Measurements from ENCODE around the gene TBC1D22A.
A peak's percentile ranks its signal among the peaks of the same experiment; 100 is the strongest.

TBC1D22A gene

DNA sequence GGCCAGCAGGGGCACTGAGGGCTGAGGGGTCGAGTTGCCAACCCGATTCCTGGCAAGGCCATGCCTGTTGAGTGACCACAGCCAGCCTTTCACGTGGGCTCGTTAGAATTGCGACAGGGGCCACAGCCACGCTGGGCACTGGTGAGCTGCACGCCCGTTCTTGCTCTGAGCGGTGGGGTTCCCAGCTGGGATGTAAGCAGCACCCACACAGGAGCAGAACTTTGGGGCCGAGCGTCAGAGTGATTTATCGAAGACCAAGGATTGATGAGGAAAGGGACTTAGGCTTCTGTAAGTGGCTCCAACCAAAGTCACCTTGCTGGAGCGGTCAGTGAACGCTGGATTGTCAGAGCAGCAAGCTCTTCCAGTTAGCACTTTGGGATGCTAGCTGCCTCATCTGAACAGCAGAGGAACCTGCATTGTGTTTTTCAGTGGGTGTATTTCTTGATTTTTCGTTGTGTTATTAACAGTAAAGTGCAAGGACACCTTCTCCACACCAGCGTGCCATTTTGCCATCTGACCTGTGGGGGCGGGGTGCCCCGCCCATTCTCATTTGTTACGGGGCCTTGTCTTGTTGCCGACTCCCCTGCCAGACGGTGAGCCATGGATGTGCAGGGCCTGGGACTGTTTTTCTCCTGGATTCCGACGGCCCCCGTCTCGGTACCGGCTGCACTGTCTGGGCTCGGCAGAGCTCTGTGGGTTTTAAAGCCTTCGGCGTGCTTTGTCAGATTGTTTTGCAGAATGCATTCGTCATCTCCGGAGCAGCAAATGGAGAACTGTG is 202.5 kb downstream of the TBC1D22A start:
- DNase-seq: no peak

DNA sequence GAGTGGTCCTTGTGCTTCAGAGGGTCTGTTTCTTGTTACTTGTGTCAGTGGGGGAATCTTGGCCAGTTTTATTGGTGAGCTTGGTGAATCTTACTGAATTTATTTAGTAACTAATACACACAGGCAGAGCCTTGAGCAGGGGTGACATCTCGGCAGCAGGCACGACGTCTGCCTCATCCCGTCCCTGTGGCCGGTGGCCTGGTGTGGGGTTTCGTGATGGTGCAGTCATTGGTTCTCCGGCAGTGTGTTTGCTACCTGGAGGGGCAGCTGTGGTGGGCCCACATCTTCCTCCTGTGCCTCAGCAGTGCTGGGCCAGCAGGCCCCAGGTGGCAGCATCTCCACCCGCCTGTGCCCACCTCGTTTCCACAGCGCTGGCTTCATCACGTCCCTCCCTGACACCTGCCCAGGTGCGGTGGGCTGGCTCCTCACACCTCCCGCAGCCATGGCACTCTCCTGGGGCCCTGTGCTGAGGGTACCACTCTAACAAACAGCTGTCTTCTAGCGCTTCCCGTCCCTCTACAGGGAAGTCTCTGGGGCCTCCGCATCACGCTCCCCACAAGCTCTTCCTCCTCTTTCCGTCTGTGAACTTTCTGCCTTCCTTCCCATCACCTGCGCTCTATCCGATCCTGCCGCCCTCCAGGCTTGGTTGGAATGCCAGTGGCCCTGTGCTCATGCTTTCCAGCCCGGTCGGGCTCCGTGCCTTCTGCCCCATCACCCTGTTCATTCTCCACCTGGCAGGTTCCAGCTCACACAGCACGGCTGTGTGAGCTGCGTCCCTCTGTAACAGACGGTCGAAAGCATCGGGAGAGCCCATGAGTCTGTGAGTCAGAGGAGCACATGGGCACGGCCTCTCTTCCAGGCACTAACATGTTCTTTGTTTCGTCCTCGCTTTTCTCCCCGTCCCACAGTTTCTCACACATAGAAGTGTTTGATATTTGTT is 203.4 kb downstream of the TBC1D22A start:
- DNase-seq: no peak

DNA sequence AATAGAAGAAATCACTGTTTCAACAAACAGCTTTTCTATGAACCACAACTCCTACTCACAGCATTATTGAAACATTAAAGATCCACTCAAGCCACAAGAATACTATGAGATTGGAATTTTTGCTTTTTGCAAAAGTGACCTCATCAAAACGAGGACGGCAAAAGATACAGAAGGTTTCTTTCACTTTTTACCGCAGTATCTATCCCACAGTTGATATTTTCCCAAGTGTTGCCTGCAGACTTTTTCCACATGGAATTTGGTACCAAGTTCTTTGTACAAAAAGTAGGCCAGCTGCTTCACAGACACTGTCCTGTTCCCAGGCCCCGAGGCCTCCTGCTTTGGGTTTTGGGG is 204.0 kb downstream of the TBC1D22A start:
- no peak for DNase-seq

DNA sequence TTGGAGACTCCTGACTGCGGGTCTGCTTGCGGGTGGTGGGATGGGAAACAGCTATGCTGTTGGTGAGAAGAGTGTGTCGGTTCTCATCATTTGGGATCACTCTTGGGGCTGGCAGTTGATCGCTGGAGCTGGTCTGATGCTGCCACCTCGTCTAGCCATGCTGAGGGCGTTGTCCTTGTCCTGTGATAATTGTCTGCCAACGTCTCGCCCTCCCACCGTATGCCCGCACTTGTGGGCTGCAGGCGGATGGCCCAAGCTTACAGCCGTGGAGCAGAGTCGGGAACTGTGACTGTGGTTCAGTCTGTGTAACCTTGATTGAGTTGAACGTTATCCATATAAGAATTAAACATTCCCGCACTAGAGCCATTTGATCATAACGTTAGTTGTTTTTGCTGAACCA is 204.4 kb downstream of the TBC1D22A start:
- DNase-seq: no peak

DNA sequence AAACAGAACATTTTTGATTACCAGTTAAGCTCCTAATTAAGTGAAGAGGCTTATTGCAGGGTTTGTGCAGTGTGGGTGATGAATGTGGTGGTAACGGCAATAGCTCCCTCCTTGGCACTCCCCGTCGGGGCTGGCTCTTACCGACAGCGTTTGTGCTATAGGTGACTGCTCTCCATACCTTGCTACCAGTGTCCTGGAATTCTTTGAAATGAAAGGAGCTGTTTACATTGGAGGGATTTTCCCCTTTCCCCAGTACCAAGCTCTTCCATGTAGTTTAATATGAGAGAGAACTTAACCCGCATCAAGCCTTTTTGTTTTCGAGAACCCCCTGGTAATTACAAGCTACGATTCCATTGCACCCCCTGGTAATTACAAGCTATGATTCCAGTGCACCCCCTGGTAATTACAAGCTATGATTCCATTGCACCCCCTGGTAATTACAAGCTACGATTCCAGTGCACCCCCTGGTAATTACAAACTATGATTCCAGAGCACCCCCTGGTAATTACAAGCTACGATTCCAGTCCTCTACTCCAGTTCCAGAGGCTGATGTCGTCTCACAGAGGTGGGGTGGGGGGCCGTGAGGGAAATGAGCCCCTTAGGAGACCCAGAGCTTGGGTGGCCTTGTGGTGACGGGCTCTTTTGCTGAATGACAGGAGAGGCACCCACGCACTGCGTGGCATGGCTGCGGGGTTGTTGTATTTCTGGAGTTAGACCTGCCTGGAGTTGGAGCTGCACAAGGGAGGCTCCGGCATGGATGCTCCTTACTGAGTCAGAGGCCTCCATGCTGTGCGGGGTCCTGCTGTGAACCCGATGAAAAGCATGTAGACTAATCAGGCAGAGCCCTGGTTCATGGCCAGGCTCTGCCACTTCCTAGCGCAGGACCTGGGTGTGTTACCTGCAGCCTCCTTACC is 205.3 kb downstream of the TBC1D22A start:
- no peak for DNase-seq

DNA sequence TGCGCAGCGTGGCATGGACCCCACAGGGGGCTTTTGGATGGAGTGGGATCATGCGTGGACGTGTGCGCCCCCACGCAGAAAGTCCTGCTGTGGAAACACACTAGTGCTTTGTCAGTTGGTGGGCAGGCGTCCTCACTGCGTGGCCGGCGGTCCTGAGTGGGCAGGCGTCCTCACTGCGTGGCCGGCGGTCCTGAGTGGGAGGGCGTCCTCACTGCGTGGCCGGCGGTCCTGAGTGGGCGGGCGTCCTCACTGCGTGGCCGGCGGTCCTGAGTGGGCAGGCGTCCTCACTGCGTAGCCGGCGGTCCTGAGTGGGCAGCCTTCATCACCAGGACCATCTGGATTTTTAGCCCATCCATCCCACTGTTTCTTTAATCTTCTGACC is 205.9 kb downstream of the TBC1D22A start:
- no peak for DNase-seq

DNA sequence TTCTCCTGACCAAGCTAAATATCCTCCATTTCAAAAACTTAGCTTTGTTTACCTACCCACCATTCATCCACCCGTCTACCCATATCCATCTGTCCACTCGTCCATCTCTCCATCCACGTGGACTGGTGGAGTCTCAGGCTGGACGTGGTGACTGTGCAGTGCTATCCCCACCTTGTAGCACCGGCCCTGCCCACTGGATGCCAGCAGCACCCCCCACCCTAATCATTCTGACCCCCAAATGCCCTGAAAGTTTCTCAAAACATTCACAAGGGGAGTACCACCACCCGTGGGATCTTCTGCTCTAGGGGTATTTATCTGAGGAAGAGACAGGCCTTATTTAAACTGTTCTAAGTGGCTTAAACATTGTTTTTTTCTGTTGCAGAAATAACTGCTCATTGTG is 206.4 kb downstream of the TBC1D22A start:
- DNase-seq: no peak

DNA sequence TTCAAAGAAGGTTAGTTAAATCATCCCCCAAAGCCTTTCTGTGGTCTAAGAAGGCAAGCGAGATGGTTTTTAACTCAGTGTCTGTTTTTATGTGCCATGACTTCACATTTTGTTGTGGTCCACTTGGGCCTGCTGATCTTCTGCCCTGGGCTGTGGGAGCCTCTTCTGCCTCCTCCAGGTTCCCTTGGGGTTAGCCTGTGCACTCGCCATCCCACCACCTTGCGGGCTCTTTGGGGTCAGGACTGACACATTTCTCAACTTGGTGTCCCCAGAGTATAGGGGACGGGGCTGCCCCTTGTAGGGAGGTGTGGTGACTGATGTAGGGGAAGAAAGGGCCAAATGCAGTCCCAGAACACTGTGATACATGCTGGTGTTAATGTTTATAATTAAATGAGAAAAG is 207.0 kb downstream of the TBC1D22A start:
- peak; percentile 51 for DNase-seq

DNA sequence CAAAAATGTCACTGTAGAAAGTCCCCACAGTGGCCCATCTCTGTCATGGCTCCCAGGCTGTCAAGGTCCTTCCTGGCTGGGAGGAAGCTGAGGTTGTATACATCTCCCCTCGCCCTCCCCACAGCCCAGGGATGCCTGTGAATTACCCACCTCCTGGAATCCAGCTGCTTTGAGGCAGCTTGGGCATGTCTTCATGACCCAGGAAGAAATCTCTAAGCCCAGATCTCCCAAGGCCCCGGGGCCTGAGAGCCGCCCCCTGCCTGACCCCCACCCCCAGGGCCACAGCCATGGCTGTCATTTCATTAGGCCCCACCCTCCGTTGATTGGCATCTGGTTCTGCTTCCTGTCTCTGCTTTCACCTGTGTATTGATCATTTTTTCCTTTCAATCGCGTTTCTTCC is 207.5 kb downstream of the TBC1D22A start:
- DNase-seq: no peak

DNA sequence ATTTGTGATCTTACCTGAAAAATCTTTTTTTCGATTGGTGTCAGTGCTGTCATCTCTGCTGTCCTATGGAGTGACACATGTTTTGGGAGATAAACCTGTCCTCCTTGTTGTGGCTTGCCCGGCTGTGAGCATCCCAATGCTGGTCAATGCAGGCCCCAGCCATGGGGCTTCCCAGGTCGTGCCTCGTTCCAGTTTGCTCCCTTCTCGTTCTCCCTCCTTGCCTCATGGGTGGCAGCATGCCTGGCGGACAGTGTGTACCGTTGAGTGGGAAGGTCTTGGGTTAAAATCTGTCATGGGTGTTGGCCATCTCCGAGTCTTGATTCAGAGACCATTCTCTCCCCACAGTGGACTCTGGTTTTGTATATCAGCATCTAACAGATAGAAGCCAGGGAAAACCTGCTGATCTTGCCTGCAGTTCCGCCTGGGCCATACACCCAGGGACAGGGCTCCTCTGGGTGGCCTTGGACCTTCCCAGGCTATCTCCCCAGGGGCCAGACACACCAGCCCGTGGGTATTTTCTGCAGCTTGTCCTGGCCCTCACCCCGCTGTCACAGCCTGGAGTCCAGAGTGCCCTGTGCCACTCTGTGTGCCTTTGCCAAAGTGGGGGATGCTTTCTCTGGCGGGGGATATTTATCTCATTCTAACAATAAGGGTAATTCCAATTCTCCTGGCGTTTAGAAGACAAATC is 208.1 kb downstream of the TBC1D22A start:
- DNase-seq: no peak

DNA sequence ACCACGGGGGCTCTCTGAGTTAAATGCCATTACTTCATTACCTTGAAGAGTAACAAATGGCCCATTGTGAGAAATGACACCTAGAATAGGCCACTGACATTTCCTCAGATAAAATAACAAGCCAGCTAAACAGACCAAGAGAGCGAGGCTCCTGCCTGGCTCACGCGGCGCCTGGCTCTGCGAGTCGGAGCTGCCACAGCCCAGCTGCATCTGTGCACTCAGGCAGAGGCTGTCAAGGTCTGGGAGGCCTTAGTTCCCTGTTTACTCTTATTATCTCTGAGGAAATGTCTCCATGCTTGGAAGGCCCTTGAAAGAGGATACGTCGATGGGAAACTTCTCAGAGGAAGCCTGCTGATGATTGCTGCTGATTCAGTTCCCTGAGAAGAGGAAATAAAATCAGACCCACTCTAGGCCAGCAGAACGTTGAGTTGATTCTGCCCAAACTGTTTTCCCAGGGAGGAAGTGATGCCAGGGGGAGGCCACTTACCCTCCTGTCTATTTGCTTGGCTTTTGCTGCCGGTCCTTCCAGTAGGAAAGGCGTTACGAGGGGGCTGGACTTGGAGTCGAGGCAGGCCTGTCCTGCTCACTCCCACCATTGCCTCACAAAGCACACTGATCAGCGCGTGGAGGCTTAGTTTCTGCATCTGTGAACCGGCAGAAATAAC is 208.8 kb downstream of the TBC1D22A start:
- DNase-seq: no peak

DNA sequence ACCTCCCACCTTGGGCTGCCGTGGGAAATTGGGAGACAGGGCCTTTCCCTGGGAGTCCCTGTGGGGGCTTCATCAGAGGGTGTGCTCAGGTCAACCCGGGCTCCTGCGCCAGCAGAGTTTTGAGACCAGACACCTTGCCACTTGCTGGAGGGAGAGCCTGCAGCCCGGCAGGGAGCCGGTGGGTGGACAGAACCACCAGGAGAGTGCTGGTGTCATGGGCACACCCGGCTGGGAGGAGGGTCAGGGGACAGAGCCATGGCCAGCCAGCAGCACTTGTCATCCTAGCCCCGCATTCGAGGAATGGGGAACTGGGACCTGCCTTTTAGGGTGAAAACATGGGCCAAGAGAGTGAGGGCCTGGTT is 209.3 kb downstream of the TBC1D22A start:
- no peak for DNase-seq

DNA sequence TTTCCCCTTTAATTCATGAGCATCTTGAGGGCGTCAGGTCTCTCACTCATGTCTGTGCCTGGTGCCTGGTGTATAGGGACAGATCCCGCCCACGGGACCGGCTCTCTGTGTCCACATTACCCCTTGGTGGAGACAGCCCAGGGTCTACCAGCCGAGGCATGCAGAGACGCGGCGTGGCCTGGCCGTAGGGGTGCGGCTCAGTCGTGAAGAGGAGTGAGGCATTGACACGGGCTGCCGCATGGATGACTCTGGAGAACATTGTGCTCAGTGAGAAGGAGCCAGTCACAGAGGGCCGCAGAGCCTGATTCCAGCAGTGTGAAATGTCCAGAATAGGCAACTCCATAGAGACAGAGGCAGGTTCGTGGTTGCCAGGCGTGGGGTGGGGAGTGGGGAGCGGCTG is 209.8 kb downstream of the TBC1D22A start:
- DNase-seq: no peak

DNA sequence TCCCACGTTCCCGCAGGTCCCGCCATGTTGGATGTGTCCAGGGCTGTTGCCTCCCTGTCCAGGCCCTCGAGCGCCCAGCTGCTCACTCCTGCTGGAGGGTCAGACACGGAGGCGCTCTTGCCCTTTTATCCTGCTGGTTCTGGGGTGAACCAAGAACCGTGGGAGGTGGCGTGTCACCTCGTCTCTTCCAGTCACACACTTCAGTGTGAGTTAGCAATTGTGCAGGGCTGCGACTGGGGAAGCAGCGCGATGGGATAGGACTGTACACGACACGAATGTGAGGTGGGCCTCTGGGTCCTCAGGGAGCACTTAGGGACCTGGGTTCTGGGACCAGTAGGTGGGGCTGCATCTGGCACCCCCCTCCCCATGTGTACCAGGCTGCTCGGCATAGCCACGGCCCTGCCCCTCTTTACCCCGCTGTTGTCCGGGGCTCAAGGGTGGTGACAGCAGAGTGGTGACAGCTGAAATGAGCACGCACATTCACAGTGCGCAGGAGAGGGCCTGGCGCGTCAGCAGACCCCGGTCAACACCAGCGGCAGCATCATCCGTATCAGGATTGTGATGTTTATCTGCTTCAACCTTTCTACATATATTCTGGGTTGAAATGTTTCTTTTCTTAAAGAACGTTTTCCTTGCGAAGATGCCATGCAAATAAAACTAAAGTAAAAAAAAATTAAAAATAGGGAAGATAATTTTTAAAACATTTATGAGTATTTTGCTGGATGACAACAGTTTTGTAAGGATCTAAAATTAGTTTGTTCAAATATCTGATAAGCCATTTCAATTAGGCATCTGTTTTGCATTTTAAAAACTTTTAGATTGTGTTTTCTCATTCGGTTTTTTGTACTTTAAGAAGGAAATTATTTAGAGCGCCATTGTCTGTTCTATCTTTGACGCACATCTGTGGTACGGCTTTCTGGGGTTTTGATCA is 210.7 kb downstream of the TBC1D22A start:
- no peak for DNase-seq

DNA sequence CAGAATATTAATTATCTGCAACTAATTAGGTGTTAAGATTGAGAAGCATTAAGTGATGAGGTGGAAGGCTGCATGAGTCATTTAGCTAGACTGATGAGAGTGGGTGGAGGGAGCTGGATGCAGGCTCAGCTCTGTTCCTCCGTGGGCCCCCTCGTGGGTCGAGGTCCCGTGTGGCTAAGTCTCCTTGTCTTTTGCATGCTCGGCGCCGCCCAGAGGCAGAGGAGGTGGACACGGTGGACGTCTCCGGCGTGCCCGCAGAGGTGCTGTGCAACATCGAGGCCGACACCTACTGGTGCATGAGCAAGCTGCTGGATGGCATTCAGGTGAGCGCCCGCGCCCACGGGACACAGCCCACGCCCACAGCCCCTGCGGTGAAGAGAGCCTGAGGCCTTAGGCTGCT is 211.6 kb downstream of the TBC1D22A start:
- DNase-seq: no peak

DNA sequence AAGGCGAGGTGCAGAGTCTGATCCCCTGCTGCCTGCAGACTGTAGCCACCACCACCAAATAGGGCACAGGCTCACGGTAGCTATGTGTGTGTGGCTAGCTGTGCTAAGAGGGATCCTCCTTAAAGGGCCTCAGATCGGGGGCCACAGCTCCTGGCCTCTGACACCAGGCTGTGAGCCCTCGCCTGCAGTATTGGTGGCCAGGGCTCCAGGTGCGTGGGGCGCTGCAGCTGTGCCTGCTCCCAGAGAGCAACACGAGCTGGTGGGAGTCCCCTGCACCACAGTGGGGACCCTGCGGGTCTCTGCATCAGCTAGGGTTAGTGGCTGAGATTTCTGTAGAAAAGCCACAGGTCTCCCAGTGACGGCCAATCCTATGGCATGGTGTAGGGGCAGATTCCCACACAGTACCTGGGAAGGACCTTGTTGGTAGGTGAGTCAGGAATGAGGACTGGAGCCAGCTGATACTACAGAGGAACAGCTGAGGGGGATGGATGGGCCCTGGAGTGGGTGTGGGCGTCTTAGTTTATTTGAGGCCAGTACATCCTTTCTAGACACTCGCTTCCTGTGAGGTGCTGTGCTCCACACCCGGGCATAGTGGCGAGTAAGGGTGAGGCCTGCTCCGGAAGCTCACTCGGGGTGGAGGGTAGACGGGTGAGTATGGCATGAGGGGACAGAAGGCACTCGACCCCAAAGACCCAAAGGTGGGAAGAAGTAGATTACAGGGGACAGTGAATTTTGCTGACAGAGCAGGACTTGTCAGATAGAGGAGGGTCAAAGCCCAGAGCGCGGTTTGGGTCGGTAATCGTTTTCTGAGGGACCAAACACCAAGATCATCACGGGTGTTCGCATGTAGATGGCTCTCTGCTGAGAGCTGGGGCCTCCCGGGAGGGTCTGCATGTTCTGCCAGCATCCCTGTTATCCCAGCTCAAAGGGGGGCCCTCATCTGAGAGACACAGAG is 212.5 kb downstream of the TBC1D22A start:
- DNase-seq: no peak

DNA sequence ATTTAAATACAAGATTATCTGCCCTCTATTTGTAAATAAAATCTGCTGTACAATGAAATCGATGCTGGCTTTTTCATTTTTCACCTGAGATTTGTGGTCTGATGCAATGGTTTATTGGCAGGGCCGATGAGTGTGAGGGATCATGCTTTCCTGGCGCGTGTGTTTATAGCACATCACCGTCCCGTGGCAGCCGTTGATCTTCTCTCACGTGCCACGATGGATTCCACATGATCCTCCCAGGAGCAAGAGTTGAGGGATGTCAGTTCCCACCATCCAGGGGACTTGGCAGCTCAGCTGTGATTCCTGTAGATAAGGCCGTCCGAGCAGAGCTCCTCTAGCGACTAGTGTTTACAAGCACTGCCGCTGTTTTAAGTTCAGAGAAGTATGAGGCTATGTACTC is 213.7 kb downstream of the TBC1D22A start:
- DNase-seq: no peak

DNA sequence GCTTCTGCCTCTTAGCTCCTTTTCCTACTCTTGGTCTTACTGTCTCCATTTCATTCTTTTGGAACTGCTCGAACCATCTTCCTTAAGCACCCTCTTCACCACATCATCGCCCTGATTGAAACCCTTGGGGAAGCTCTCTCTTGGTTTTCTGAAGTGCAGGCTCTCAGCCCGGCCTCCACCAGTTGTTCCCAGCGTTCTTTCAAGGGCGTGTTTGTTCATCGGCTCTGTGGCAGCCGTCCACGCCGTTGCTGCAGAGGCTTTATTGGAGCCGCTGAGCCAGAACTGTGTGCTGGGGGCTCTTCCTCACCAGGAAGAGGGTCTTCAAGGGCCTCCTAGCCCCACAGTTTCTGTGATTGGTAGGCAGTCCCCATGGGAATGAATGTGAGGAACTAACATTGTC is 214.1 kb downstream of the TBC1D22A start:
- DNase-seq: no peak

DNA sequence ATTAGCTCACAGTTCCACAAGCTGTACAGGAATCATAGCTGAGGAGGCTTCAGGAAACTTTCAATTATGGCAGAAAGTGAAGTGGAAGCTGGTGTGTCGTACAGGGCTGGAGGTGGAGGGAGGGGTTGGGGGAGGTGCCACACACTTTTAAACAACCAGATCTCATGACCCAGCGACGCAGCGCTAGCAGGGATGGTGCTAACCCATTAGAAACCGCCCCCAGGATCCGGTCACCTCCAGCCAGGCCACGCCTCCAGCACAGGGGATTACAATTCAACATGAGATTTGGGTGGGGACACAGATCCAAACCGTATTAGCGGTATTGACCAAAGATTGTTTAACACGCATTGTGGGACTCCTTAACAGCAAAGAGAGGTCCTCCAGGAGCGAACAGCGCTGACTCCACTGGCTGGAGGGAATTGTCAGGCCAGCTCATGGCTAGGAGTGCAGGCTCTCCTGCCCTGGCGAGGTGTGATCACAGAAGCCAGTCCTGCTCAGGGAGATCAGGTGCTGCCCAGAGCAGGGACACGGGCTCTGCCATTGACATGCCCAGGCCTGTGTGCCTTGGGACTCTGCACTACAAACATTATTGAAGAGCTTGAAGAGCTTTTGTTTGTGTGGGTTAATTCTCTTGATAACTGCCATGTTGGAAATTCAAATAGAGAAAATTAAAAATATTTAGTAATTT is 215.3 kb downstream of the TBC1D22A start:
- DNase-seq: no peak

Measured in stimulated activated CD4-positive, alpha-beta T cell treated with anti-CD3 and anti-CD28 coated beads, Interleukin-1b, Interleukin-23, amount 100 ng/mL, for 48 hours (primary cell).